Embryonic facial prominence (tissue), 1 donor: Measurements from ENCODE around the gene TRAF5.
"Not testable (repeated sequence)": the region's sequence is repeated elsewhere in the genome, so short reads cannot be mapped to it uniquely, and the experiment has no call there.

Experiments
- DNase-seq: peaks from one replicate; pipeline ENCODE4 v3.0.0-alpha.2; 2016; ENCODE audit errors: extremely low spot score

TRAF5 gene, protein sequence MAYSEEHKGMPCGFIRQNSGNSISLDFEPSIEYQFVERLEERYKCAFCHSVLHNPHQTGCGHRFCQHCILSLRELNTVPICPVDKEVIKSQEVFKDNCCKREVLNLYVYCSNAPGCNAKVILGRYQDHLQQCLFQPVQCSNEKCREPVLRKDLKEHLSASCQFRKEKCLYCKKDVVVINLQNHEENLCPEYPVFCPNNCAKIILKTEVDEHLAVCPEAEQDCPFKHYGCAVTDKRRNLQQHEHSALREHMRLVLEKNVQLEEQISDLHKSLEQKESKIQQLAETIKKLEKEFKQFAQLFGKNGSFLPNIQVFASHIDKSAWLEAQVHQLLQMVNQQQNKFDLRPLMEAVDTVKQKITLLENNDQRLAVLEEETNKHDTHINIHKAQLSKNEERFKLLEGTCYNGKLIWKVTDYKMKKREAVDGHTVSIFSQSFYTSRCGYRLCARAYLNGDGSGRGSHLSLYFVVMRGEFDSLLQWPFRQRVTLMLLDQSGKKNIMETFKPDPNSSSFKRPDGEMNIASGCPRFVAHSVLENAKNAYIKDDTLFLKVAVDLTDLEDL

GRCh38 chr1:211326528-211327345, at the start of gene TRAF5:
Gene TRAF5 (plus strand): TSS chr1:211326833. CDS start chr1:211353240, 26,407 bp downstream.
- DNase-seq: no peak

GRCh38 chr1:211279340-211279739, 47.3 kb upstream of the TRAF5 start:
- DNase-seq: no peak

- DNase-seq: no peak
Observed at GRCh38 chr1:211280910-211281309, 45.7 kb upstream of the TRAF5 start.

- DNase-seq: no peak
Observed at GRCh38 chr1:211281320-211282022, 45.2 kb upstream of the TRAF5 start.

GRCh38 chr1:211282023-211282373, 44.6 kb upstream of the TRAF5 start:
- DNase-seq: no peak

DNA sequence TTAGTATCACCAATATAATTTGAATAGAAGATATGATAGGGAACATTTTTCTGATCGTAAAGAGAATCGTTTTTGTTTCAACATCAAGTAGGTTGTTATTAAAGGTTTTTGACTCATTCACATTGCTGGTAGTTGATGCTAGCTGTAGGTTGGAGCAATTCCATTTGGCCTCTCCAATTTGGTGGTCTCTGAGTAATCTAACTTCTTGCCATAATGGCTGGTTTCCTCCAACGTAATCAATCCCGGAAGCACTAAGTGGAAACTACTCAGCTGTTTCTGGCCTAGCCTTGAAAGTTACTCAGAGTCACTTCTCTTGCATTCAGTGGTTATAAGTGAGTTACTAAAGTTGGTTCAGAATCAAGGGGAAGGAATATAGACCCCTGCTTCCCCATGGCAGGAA, 41.4 kb upstream of the TRAF5 start:
- DNase-seq: no peak

DNA sequence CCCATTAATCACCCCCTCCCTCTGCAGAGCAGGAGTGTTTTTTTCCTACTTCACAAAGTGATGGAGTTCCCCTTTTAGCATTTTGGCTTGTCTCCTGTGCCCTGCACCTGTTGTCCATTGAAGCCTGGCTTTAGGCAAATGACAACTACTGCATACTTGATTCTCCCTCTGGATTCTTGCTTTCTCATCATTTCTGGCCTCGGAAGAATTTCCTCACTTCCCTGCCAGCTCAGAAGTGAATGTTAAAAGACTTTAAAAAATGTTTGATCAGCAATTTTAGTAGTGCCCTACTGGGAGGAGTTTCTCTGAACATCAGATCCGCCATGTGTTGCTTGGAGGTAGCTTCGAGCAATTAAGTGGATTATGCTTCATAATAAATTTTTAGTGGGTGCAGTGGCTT, 39.4 kb upstream of the TRAF5 start:
- DNase-seq: no peak

DNA sequence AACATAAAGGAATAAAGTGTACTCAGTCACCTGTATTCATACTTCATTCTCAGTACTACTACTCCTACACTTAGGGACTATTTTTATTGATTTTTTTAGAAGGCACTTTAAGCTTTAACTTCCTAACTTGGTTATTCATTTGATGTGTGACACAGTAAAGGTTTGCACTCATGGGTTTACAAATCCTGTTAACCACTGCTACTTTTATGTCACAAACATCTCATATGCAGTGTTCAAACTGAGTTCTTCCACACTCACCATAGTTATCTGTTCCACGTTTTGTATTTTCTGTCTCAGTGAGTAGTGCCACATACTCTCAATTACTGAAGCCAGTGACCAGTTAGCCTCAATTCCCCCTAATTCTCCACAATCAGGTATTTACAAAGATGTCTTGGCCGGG, 34.2 kb upstream of the TRAF5 start:
- DNase-seq: no peak

- DNase-seq: no peak
Observed at GRCh38 chr1:211296396-211296795, 30.2 kb upstream of the TRAF5 start.

- DNase-seq: no peak
Observed at GRCh38 chr1:211305044-211305443, 21.6 kb upstream of the TRAF5 start.

DNA sequence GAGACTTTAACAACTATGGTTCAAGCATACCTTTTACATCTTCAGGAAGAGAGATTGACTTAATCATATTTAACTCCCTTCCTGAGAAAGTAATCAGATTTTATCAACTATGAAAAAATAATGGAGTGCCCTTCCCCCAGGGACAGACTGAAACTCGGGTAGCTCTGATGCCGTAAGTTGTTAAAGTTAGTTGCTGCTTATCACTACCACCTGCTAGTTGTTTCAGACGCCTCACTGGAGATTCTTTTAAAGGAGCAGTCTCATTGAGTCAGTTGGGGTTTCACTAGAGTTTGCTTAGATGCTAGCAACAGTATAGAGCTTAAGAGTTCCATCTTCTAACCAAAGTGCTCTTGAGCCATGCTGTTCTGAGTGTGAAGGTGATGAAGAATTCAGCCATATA, 17.0 kb upstream of the TRAF5 start:
- no peak for DNase-seq

GRCh38 chr1:211313392-211313791, 13.2 kb upstream of the TRAF5 start:
- DNase-seq: no peak

DNA sequence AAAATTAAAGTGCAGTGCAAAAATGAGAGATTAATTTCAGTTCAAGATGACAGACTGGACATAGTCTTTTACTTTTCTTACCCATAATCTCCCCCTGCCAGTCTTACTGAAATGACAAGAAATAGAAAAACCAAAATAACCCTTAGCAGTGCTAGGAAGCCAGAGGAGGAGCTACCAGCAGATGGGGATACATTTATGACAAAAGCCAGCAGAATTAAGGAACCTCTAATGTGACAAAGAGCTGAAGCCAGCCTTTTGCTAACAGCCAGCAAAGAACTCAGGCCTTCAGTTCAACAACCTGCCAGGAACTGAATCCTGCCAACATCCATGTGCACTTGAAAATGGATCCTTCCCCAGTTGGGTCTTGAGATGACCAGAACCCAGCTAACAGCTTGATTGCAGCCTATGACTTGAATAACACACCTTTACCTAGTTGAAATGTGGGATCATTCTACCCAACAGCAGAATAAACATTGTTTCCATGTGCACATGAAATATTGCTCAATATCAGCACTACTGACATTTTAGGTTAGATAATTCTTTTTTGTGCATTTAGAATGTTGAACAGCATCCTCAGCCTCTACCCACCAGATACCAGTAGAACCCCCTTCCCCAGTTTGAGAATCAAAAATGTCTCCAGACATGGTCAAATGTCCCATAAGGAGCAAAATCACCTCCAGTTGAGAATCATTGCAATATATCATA, 7.9 kb upstream of the TRAF5 start:
- DNase-seq: no peak

- DNase-seq: no peak
Observed at GRCh38 chr1:211319892-211320291, 6.7 kb upstream of the TRAF5 start.

- no peak for DNase-seq
Observed at GRCh38 chr1:211320980-211321379, 5.7 kb upstream of the TRAF5 start.

DNA sequence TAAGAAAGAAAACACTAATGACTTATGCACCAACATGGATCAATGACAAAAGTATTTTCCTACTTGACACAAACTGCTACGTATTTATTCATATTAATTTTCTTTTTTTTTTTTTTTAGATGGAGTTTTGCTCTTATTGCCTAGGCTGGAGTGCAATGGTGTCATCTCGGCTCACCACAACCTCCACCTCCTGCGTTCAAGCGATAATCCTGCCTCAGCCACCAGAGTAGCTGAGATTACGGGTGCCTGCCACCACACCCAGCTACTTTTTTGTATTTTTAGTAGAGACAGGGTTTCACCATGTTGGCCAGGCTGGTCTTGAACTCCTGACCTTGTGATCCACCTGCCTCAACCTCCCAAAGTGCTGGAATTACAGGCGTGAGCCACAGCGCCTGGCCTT, 5.0 kb upstream of the TRAF5 start:
- DNase-seq: not testable (repeated sequence)

GRCh38 chr1:211323156-211324063, 3.2 kb upstream of the TRAF5 start:
- peak; percentile 42 for DNase-seq

DNA sequence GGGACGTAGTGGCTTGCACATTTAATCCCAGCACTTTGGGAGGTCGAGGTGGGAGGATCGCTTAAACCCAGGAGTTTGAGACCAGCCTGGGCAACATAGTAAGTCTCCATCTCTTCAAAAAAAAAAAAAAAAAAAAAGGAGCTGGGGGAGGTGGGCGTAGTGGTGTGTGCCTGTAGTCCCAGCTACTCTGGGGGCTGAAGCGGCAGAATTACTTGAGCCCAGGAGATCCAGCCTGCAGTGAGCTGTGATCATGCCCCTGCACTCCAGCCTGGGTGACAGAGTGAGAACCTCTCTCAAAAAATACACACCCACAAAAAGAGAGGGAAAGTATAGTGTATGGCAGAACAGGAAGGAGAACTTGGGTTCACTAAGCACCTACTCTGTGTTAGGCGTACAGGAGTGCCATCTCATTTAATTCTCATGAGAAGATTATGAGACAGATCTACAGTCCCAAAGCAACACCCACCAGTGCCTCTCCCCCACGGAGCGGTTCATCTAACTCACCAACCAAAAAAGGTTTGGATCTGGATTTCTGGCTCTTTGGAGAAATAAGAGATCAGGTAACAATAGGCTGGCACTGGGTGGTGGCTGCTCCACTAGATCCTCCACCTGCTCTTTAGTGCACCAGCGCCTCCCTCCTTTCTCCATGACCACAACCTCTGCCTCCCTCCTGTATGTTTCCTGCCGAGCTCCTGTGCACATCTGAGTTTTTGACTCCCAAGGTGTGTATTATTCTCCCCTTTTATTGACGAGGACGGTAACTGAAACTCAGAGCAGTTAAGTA, 1.4 kb upstream of the TRAF5 start:
- DNase-seq: no peak

DNA sequence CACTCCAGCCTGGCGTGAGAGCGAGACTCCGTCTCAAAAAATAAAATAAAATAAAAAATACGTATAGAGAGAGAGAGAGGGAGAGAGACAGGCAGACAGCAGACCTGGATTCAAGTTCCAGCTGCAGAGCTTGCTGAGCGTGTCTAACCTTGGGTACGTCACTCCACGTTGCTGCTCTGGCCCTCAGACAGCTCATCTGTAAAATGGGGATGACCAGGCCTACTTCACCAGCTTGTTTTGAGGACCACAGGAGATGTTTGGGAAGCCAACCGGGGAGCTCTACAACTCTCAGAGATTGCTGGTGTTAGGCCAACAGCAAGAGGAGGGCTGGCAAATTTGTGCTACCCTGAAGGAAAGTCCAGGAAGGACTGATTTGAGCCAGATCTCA, 499 bp upstream of the TRAF5 start:
- no peak for DNase-seq
